NCI-H2171 (cell line): ENCODE measurements around the gene TMEM135.
"Not testable (repeated sequence)": the region's sequence is repeated elsewhere in the genome, so short reads cannot be mapped to it uniquely, and the experiment has no call there.

Experiments used
- DNase-seq: peaks from one replicate; lab custom pipeline; 2025; lab: John Stamatoyannopoulos, UW

The TMEM135 gene

GRCh38 chr11:87037450-87038234 is at the start of gene TMEM135:
TSS of gene TMEM135 (plus strand) at chr11:87037934. CDS start at chr11:87038046, 112 bp downstream.
- peak; percentile 74 for DNase-seq

GRCh38 chr11:86988351-86988881 is 49.3 kb upstream of the TMEM135 start:
- DNase-seq, result no peak

DNA sequence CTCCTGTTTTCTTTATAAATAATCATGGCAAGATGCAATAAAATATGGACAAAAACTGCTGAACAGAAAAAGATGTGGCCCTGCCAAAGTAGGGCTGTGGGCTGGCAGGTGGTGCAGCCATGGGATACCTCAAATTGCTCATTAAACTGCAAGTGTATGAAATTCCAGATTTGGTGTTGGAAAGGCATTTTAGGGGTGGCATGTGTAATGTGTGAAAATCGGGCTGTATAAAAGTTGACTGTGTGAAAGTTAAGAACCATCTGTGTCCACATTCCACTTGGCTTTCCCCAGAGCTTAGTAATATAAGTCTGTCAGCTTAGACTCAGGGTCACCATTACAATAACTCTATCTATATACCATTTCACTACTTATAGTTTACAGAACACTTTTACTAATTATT is 47.7 kb upstream of the TMEM135 start:
- no peak for DNase-seq

DNA sequence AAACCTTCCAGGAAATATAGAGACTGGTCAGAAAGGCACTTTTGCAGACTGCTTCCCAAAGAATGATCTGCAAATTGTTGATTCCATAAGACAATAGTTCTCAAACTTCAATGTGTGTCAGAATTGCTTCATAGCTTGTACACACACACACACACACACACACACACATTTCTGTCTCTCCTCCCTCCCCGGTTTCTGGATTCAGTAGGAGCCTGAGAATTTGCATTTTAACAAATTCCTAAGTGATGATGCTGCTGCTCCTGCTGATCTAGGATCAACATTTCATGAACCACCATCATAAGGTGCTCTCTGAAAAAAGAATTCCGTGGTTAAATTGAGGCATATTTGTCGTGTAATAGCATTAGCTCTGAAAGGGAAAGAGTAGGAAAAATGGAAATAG is 47.2 kb upstream of the TMEM135 start:
- DNase-seq, result no peak

DNA sequence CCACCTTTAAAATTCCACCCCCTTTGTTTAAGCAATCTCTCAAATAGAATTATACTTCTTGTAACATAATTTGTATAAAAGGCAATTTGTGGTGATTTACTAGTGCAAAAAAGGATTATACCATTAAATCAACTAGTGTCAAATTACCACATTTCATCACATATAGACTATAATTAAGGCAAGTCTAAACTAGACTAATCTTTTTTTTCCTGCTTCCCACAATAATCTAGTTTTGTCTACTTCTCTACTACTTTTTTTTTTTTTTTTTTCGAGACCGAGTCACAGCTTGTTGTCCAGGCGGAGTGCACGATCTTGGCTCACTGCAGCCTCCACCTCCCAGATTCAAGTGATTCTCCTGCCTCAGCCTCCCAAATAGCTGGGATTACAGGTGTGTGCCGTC is 46.4 kb upstream of the TMEM135 start:
- no peak for DNase-seq

- not testable (repeated sequence) for DNase-seq
Measured at GRCh38 chr11:86992340-86992739, 45.4 kb upstream of the TMEM135 start.

- no peak for DNase-seq
Measured at GRCh38 chr11:86993031-86993430, 44.7 kb upstream of the TMEM135 start.

- no peak for DNase-seq
Measured at GRCh38 chr11:86996953-86997570, 40.7 kb upstream of the TMEM135 start.

- DNase-seq, result no peak
Measured at GRCh38 chr11:86999388-86999787, 38.3 kb upstream of the TMEM135 start.

DNA sequence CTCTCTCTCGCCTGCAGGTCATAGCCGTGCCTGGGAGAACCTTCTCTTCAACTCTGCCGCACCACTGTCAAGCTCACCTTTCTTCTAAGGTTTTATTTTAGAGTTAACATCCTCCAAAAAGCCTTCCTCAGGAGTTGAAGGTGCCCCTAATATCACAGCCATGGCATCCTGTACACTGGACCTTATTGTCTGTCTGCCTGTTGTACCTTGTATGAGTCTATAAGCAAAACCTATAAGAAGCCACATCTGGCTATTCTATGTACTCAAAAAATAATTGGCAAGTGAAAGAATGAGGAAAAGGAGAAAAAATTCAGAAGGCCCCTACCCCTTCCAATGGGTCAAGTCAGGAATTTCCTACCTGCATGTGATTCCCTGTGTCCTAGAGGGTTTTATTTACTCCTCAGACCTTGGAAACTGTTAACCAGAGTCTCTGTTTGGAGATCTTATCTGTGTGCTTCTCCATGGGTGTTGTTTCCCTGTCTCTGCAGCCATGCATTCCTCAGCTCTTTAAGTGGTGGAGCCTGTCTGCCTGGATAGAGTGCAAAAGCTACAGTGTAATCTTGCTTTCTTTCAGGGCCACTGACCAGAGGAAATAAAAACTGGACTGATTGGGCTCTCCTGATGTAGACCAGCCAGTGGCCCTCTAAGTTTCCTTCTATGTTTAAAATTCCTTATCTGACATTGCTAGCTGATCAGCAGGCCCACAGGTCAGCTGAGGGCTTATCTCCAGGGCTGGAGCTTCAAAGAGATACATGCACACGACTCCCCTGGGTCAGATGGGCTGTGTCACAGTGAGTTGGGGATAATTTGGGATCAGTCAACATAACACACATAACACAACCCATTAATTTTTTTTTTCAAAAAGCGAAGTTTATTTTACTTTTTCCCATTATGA is 37.6 kb upstream of the TMEM135 start:
- no peak for DNase-seq

DNA sequence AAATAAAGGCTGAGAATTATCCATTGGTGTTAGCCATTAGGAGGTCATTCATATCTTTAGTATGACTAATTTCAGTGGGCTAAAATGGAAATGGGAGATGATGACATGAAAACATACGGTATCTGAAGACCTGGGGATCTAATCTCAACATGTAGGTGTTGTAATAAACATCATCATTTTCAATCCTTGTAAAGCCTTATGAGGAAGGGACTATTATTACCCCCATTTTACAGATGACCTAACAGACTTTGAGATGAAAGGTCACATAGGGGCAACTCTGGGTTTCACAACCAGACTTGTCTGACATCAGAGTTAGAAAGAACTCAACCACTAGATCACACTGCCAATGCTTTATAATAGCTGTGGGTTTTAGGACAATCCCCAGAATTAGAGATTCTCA is 34.8 kb upstream of the TMEM135 start:
- no peak for DNase-seq

DNA sequence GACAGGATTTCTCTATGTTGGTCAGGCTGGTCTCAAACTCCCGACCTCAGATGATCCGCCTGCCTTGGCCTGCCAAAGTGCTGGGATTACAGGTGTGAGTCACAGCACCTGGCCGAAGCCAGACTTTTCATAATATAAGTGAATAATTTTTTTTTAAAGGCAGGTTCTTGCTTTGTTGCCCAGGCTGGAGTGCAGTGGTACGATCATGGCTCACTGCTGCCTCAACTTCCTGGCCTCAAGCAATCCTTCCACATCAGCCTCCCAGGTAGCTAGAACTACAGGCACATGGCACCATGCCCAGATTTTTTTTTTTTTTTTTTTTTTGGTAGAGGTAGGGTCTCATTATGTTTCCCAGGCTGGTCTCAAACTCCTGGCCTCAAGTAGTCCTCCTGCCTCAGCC is 33.5 kb upstream of the TMEM135 start:
- not testable (repeated sequence) for DNase-seq

DNA sequence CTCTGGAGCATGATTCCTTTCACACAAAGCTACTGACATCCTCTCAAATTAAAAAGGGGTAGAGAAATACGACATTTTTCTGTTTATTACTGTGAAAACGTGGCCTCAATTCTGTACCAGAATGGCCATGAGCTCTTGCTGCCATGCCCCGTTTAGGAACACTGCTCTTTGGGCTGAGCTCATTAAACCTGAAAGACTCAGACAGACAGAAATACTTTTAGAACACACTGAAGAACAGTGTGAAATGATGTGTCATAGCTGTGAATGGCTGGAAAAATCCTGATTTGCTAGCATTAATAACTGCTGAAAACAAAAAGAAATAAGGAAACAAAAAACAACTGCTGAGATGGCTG is 32.2 kb upstream of the TMEM135 start:
- DNase-seq, result no peak

GRCh38 chr11:87006035-87006434 is 31.7 kb upstream of the TMEM135 start:
- DNase-seq, result no peak

GRCh38 chr11:87007963-87008362 is 29.8 kb upstream of the TMEM135 start:
- no peak for DNase-seq

- no peak for DNase-seq
Measured at GRCh38 chr11:87012089-87012488, 25.6 kb upstream of the TMEM135 start.

GRCh38 chr11:87012673-87013072 is 25.1 kb upstream of the TMEM135 start:
- DNase-seq, result no peak

GRCh38 chr11:87013912-87014825 is 23.6 kb upstream of the TMEM135 start:
- no peak for DNase-seq

DNA sequence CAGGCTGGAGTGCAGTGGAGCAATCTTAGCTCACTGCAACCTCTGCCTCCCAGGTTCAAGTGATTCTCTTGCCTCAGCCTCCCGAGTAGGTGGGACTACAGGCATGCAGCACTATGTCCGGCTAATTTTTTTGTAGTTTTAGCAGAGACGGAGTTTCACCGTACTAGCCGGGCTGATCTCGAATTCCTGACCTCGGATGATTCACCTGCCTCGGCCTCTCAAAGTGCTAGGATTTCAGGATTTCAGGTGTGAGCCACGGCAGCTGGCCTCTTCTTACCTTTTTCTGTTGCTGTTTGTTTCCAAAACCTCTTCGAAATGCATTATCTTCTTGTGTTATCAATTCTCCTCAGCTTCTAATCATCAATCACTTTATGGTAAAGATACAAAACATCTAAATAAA is 22.1 kb upstream of the TMEM135 start:
- no peak for DNase-seq

GRCh38 chr11:87019613-87020271 is 18.0 kb upstream of the TMEM135 start:
- DNase-seq, result no peak

GRCh38 chr11:87020336-87020735 is 17.4 kb upstream of the TMEM135 start:
- no peak for DNase-seq
